ENCODE data around the gene DHFR. TPM values are rescaled to one million over a fixed set of nuclear protein-coding genes. Genes with fewer than 3 reads are reported as not detected.

Gene DHFR
- total RNA-seq, 1 experiment from 2014 or later = 51.5 TPM

DNA sequence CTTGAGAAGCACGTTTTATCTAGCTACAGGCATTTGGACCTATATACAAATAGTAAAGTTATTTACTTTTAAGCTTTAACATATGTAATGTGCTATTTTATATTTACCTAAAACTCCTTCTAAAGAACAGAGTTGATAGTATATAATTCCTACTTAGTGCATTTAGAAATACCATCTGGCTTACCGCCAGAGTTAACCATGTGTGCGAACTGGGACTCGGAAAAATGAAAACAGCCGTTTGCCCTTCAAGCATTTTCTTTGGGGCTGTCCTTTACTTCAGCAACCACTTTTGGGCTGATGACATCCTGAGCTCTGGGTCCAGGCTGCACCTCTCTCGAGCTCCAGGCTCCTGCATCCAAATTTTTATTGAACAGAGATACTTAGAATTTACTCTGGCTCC lies 21.9 kb upstream of the DHFR start:
- ATAC-seq (no peak), DNase-seq (ENCODE audit: low read depth, low spot score) (no peak)
- peaks cover 13% of the 10 kb centered on the region for H3K36me3 ChIP-seq (ENCODE audit: control insufficient read depth, insufficient read depth, low read length)
- no peaks in the 10 kb centered on the region for H3K9me3 ChIP-seq (ENCODE audit: control insufficient read depth, insufficient read depth, low read depth, low read length)
- no TSS peak for BruUV-seq (replicated peaks)
- TF ChIP-seq, protein P1, sequence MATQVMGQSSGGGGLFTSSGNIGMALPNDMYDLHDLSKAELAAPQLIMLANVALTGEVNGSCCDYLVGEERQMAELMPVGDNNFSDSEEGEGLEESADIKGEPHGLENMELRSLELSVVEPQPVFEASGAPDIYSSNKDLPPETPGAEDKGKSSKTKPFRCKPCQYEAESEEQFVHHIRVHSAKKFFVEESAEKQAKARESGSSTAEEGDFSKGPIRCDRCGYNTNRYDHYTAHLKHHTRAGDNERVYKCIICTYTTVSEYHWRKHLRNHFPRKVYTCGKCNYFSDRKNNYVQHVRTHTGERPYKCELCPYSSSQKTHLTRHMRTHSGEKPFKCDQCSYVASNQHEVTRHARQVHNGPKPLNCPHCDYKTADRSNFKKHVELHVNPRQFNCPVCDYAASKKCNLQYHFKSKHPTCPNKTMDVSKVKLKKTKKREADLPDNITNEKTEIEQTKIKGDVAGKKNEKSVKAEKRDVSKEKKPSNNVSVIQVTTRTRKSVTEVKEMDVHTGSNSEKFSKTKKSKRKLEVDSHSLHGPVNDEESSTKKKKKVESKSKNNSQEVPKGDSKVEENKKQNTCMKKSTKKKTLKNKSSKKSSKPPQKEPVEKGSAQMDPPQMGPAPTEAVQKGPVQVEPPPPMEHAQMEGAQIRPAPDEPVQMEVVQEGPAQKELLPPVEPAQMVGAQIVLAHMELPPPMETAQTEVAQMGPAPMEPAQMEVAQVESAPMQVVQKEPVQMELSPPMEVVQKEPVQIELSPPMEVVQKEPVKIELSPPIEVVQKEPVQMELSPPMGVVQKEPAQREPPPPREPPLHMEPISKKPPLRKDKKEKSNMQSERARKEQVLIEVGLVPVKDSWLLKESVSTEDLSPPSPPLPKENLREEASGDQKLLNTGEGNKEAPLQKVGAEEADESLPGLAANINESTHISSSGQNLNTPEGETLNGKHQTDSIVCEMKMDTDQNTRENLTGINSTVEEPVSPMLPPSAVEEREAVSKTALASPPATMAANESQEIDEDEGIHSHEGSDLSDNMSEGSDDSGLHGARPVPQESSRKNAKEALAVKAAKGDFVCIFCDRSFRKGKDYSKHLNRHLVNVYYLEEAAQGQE (IDR thresholded peaks at IDR 0.05; ENCODE audit: insufficient read depth in 1 of 2, low read depth in 2 of 2, low read length in 1 of 2) = no peak
- no peak for TF ChIP-seq TCF7L2 (IDR thresholded peaks at IDR 0.05; ENCODE audit: low read depth, low read length)
- TF ChIP-seq, protein P2, sequence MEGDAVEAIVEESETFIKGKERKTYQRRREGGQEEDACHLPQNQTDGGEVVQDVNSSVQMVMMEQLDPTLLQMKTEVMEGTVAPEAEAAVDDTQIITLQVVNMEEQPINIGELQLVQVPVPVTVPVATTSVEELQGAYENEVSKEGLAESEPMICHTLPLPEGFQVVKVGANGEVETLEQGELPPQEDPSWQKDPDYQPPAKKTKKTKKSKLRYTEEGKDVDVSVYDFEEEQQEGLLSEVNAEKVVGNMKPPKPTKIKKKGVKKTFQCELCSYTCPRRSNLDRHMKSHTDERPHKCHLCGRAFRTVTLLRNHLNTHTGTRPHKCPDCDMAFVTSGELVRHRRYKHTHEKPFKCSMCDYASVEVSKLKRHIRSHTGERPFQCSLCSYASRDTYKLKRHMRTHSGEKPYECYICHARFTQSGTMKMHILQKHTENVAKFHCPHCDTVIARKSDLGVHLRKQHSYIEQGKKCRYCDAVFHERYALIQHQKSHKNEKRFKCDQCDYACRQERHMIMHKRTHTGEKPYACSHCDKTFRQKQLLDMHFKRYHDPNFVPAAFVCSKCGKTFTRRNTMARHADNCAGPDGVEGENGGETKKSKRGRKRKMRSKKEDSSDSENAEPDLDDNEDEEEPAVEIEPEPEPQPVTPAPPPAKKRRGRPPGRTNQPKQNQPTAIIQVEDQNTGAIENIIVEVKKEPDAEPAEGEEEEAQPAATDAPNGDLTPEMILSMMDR (IDR thresholded peaks at IDR 0.05) = no peak
- TF ChIP-seq SIN3A (IDR thresholded peaks at IDR 0.05; ENCODE audit: borderline replicate concordance, insufficient read depth, low read depth, low read length) = no peak
- TF ChIP-seq POLR2AphosphoS5 (IDR thresholded peaks at IDR 0.05; ENCODE audit: low read depth, low read length) = no peak
- H3K27me3 ChIP-seq (ENCODE audit: control insufficient read depth, insufficient read depth, low read length) = no peaks in the 10 kb centered on the region
- in situ Hi-C loops (cut with HindIII; ENCODE audit: low pct_unique_long_range_greater_than_20kb, low sequenced_read_pairs) = no loop called here
- ChIA-PET CTCF (no interaction called here), POLR2A (no interaction called here)
- H3K27ac ChIP-seq (ENCODE audit: low read length) = no peak overlapping the region
- intact Hi-C loops (cut with micrococcal nuclease; ENCODE audit: unreplicated experiment) = no loop called here
- H3K4me1 ChIP-seq (ENCODE audit: control insufficient read depth, insufficient read depth, low read length) = no peaks in the 10 kb centered on the region
- no peak overlapping the region for H3K4me3 ChIP-seq (ENCODE audit: low read depth in 2 of 2, low read length in 2 of 2)

- CTCF ChIA-PET = interaction anchor here (0.5 to 1.0 kb wide), 6 partner anchors 184 to 581 kb away, joined by 3 to 5 read pairs (median 4); partner anchors contain the start of genes FAM151B and ZFYVE16
- H3K4me1 ChIP-seq (ENCODE audit: control insufficient read depth, insufficient read depth, low read length) = no peaks in the 10 kb centered on the region
- H3K27me3 ChIP-seq (ENCODE audit: control insufficient read depth, insufficient read depth, low read length) = no peaks in the 10 kb centered on the region
- H3K27ac ChIP-seq (ENCODE audit: low read length) = no peak overlapping the region
- DNase-seq (ENCODE audit: low read depth, low spot score) (peak; percentile 51), ATAC-seq (peak; percentile 95)
- BruUV-seq (replicated peaks) = no TSS peak
- H3K36me3 ChIP-seq (ENCODE audit: control insufficient read depth, insufficient read depth, low read length) = peaks cover 13% of the 10 kb centered on the region
- POLR2A ChIA-PET = no interaction called here
- TF ChIP-seq, protein P1 (IDR thresholded peaks at IDR 0.05; ENCODE audit: insufficient read depth in 1 of 2, low read depth in 2 of 2, low read length in 1 of 2) = no peak
- TF ChIP-seq, protein P2 (IDR thresholded peaks at IDR 0.05) = peak; percentile 85; the same call in 1 of the 2 replicates
- no peaks in the 10 kb centered on the region for H3K9me3 ChIP-seq (ENCODE audit: control insufficient read depth, insufficient read depth, low read depth, low read length)
- H3K4me3 ChIP-seq (ENCODE audit: low read depth in 2 of 2, low read length in 2 of 2) = no peak overlapping the region
- in situ Hi-C loops (cut with HindIII; ENCODE audit: low pct_unique_long_range_greater_than_20kb, low sequenced_read_pairs) = no loop called here
- intact Hi-C loops (cut with micrococcal nuclease; ENCODE audit: unreplicated experiment) = loop anchor here (5.0 kb wide), 1 partner anchor 185 kb away; the partner anchor contains the start of gene FAM151B
Observed at GRCh38 chr5:80672140-80672736, 17.5 kb upstream of the DHFR start.

Measured in Panc1 (cell line).